HepG2 (cell line): Measurements from ENCODE around the gene PTPRM. TPM values are rescaled to one million over a fixed set of nuclear protein-coding genes. Genes with fewer than 3 reads are reported as not detected.

Experiments used
- ATAC-seq: fragments of 200-7000 bp; cut with Tn5 transposase; 3 replicates; pipeline ENCODE4 v1.9.1; 2020; ENCODE audit warnings: mild to moderate bottlenecking, moderate library complexity
- BruUV-seq: library from RNA; stranded (reverse); fragments of 400-500 nt; replicated peaks from 2 replicates; lab custom pipeline; 2021; lab: Mats Ljungman, UMichigan
- CTCF ChIA-PET: fragments of 300-600 bp; formaldehyde crosslinking; extraction: SDS; loops from one replicate; lab custom pipeline; 2021; ENCODE audit warnings: low total read pairs, inconsistent platforms, low intra/inter-chr PET ratio; lab: Yijun Ruan, JAX
- POLR2A ChIA-PET: fragments of 350-600 bp; sonication (Branson Sonifier 250); formaldehyde crosslinking; loops from one replicate; lab custom pipeline; 2020; ENCODE audit warnings: antibody characterized with exemption, inconsistent platforms; lab: Yijun Ruan, JAX
- DNase-seq: peaks from one replicate; pipeline ENCODE4 v3.0.0-alpha.2; 2015; ENCODE audit warnings: low spot score
- FAIRE-seq: peaks from 3 replicates; lab custom pipeline; 2011; peaks lifted over from hg19 to GRCh38; lab: Jason Lieb, UNC
- H2AFZ ChIP-seq: one replicate; pipeline ENCODE4 v1.6.1; 2011; ENCODE audit warnings: low read length, inconsistent platforms
- H3K27ac ChIP-seq: fragments of 300-600 bp; 3 replicates; pipeline ENCODE4 v1.8.0; 2011; ENCODE audit warnings: mixed run types, mild to moderate bottlenecking, mixed read lengths, low read length, inconsistent platforms; ENCODE audit not compliant: insufficient read depth; ENCODE audit errors: extremely low read length
- H3K27me3 ChIP-seq, 2 experiments: fragments of 200-600 bp in 1 of 2; 2 replicates in 1 of 2; 3 replicates in 1 of 2; pipeline versions ENCODE4 v1.6.0 to v1.8.0; 2011; ENCODE audit warnings: low read length in 2 of 2, mild to moderate bottlenecking in 2 of 2, moderate library complexity in 2 of 2, inconsistent platforms in 1 of 2; ENCODE audit not compliant: insufficient read depth in 2 of 2, control insufficient read depth in 1 of 2
- H3K36me3 ChIP-seq, 2 experiments: fragments of 200-600 bp in 1 of 2; replicated peaks in 1 of 2; 2 replicates in 1 of 2; 3 replicates in 1 of 2; pipeline versions ENCODE4 v1.5.1 to v1.8.0; 2011; ENCODE audit warnings: low read length in 2 of 2, inconsistent platforms in 1 of 2; ENCODE audit not compliant: insufficient read depth in 2 of 2, control insufficient read depth in 1 of 2
- H3K4me1 ChIP-seq: 2 replicates; pipeline ENCODE4 v1.5.1; 2012; ENCODE audit warnings: low read length, inconsistent platforms; ENCODE audit not compliant: insufficient read depth
- H3K4me2 ChIP-seq: 2 replicates; pipeline ENCODE4 v1.6.0; 2011; ENCODE audit warnings: low read depth, low read length, inconsistent platforms
- H3K4me3 ChIP-seq, 3 experiments: fragments of 200-600 bp in 1 of 3; sonication (generic), shearing (Covaris generic) in 1 of 3; replicated peaks in 1 of 3; 2 replicates each; pipeline ENCODE4 v1.5.1; 2011 to 2016; ENCODE audit warnings: low read length in 3 of 3, inconsistent platforms in 2 of 3, low read depth in 2 of 3, mild to moderate bottlenecking in 2 of 3, control low read depth in 1 of 3, mixed read lengths in 1 of 3; ENCODE audit not compliant: insufficient read depth in 1 of 3
- H3K79me2 ChIP-seq: one replicate; pipeline ENCODE4 v1.6.1; 2011; ENCODE audit warnings: low read length, inconsistent platforms; ENCODE audit not compliant: insufficient read depth
- H3K9ac ChIP-seq: 2 replicates; pipeline ENCODE4 v1.6.0; 2011; ENCODE audit warnings: mild to moderate bottlenecking, low read depth, low read length, inconsistent platforms; ENCODE audit not compliant: insufficient read depth
- H3K9me3 ChIP-seq: 2 replicates; pipeline ENCODE4 v1.5.1; 2012; ENCODE audit warnings: mild to moderate bottlenecking, low read length
- H4K20me1 ChIP-seq: 2 replicates; pipeline ENCODE4 v1.6.0; 2011; ENCODE audit warnings: inconsistent platforms, mild to moderate bottlenecking, low read length, moderate library complexity; ENCODE audit not compliant: insufficient read depth
- ADNP ChIP-seq: sonication (generic); formaldehyde crosslinking; IDR thresholded peaks from 2 replicates; pipeline ENCODE4 v1.4.0; 2020; ENCODE audit warnings: missing genetic modification reagents
- AKAP8 ChIP-seq: sonication (generic); formaldehyde crosslinking; IDR thresholded peaks from 2 replicates; pipeline ENCODE4 v1.5.1; 2020; ENCODE audit warnings: mild to moderate bottlenecking, missing genetic modification reagents
- ARNT2 ChIP-seq: sonication (generic); formaldehyde crosslinking; IDR thresholded peaks from 2 replicates; pipeline ENCODE4 v1.8.0; 2022; ENCODE audit warnings: mild to moderate bottlenecking, low read depth, missing genetic modification reagents, moderate library complexity
- FOXA3 ChIP-seq: IDR thresholded peaks from 2 replicates; pipeline ENCODE4 v1.6.1; 2016; ENCODE audit warnings: missing genetic modification reagents, missing compliant biosample characterization
- GFI1 ChIP-seq: sonication (generic); formaldehyde crosslinking; IDR thresholded peaks from 2 replicates; pipeline ENCODE4 v1.5.0; 2020; ENCODE audit warnings: missing genetic modification reagents, mild to moderate bottlenecking, borderline replicate concordance
- HOXA5 ChIP-seq: sonication (generic); formaldehyde crosslinking; IDR thresholded peaks from 2 replicates; pipeline ENCODE4 v1.4.0; 2020; ENCODE audit warnings: missing genetic modification reagents
- KDM4B ChIP-seq: sonication (generic); formaldehyde crosslinking; IDR thresholded peaks from 2 replicates; pipeline ENCODE4 v1.4.0; 2020; ENCODE audit warnings: missing genetic modification reagents
- MTA1 ChIP-seq: sonication (generic); formaldehyde crosslinking; IDR thresholded peaks from 2 replicates; pipeline ENCODE4 v1.4.0; 2020; ENCODE audit warnings: missing genetic modification reagents, mild to moderate bottlenecking, borderline replicate concordance
- NFATC3 ChIP-seq: sonication (generic); formaldehyde crosslinking; IDR thresholded peaks from 2 replicates; pipeline ENCODE4 v1.5.1; 2020; ENCODE audit warnings: mild to moderate bottlenecking, missing genetic modification reagents
- ONECUT2 ChIP-seq: sonication (generic); formaldehyde crosslinking; IDR thresholded peaks from 2 replicates; pipeline ENCODE4 v1.4.0; 2020; ENCODE audit warnings: missing genetic modification reagents
- RNF219 ChIP-seq: sonication (generic); formaldehyde crosslinking; IDR thresholded peaks from 2 replicates; pipeline ENCODE4 v1.5.0; 2020; ENCODE audit warnings: mild to moderate bottlenecking, missing genetic modification reagents
- SIN3A ChIP-seq: IDR thresholded peaks from 2 replicates; pipeline ENCODE4 v1.6.1; 2011; ENCODE audit warnings: low read depth, mild to moderate bottlenecking, control low read depth, low read length, borderline replicate concordance
- STAT5B ChIP-seq: sonication (generic); formaldehyde crosslinking; IDR thresholded peaks from 2 replicates; pipeline ENCODE4 v1.4.0; 2020; ENCODE audit warnings: missing genetic modification reagents
- TAF15 ChIP-seq: fragments of 200-400 bp; formaldehyde crosslinking; IDR thresholded peaks from one replicate; pipeline ENCODE4 v1.6.1; 2018; ENCODE audit warnings: mild to moderate bottlenecking, low read depth, low read length; ENCODE audit not compliant: poor library complexity, severe bottlenecking
- ZNF329 ChIP-seq: sonication (generic); formaldehyde crosslinking; IDR thresholded peaks from 2 replicates; pipeline ENCODE4 v1.9.0; 2021; ENCODE audit warnings: low read depth, mild to moderate bottlenecking, missing genetic modification reagents
- ZNF331 ChIP-seq: sonication (generic); formaldehyde crosslinking; IDR thresholded peaks from 2 replicates; pipeline ENCODE4 v1.4.0; 2020; ENCODE audit warnings: missing genetic modification reagents
- ZNF556 ChIP-seq: sonication (generic); formaldehyde crosslinking; IDR thresholded peaks from 2 replicates; pipeline ENCODE4 v1.4.0; 2020; ENCODE audit warnings: mild to moderate bottlenecking, missing genetic modification reagents, borderline replicate concordance
- WGBS: methylation state at CpG from one replicate; pipeline ENCODE4 v1.1.6; 2017; ENCODE audit warnings: low lambda C conversion rate; 5-methylcytosine and 5-hydroxymethylcytosine counted together
- in situ Hi-C: cut with HindIII; loops from 2 replicates; pipeline ENCODE4 v1.10.0; 2017; ENCODE audit warnings: low pct_unique_long_range_greater_than_20kb; ENCODE audit not compliant: extremely low pct_ligation_motif_present
- intact Hi-C: fragments of 100-400 bp; cut with micrococcal nuclease; formaldehyde crosslinking; loops from one replicate; pipeline ENCODE4 v1.10.0; 2022; ENCODE audit not compliant: unreplicated experiment
- polyA plus RNA-seq, 8 experiments: library from polyadenylated mRNA; depleted of rRNA in 3 of 8; stranded (reverse) in 7 of 8; unstranded in 1 of 8; fragments of >200 nt; fragmentation: Illumina TruSeq in 4 of 8; extraction: Trizol in 4 of 8; gene quantifications; 2 replicates each; pipeline versions ENCODE4 v1.2.1 to v1.2.3, GENCODE V29; 2011 to 2016; ENCODE audit warnings: low read depth in 4 of 8, missing spikeins in 1 of 8, mixed read lengths in 1 of 8; ENCODE audit not compliant: insufficient read depth in 1 of 8
- total RNA-seq, 5 experiments: library from RNA; depleted of rRNA; stranded (reverse); fragments of >200 nt; fragmentation: Illumina TruSeq; extraction: Trizol; gene quantifications; 2 replicates each; pipeline ENCODE4 v1.2.3, GENCODE V29; 2016; ENCODE audit warnings: low read depth in 1 of 5

Gene PTPRM
- total and polyA plus RNA-seq, 2 of the 13 experiments (the other 11 are each of a cell fraction or from before 2014, with no cell fraction given): 12.6 to 108 TPM

DNA sequence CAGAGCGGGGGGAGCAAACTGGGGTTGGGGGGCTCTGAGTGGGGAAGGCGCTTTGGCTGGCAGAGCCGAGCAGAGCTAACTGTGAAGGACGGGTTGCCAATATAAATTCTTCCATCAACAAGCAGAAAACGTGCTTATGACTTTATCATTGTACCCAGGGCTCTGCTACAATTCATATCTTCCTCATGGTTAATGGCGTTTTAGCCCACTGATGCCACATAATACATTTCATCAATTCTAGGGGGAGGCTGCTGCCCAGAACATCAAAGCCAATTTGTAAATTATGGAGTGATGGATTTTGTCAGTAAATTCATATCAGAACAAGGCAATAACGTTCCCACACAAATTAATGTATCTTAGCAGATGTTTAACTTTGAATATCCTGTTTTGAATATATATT lies 866.7 kb downstream of the PTPRM start:
- no peaks in the 10 kb centered on the region for H3K4me1 ChIP-seq
- H3K36me3 ChIP-seq: no peaks in the 10 kb centered on the region
- DNase-seq: no peak
- BruUV-seq: no TSS peak
- TF ChIP-seq TAF15: no peak
- CTCF ChIA-PET: no interaction called here
- WGBS: 8% methylated on average over 3 of the region's 7 CpGs
- no peaks in the 10 kb centered on the region for H3K79me2 ChIP-seq
- FAIRE-seq: no peak
- no peak overlapping the region for H3K27ac ChIP-seq
- no peak for ATAC-seq
- H3K4me2 ChIP-seq: no peak overlapping the region
- H3K9me3 ChIP-seq: no peaks in the 10 kb centered on the region
- POLR2A ChIA-PET: no interaction called here
- H3K4me3 ChIP-seq: no peak overlapping the region
- intact Hi-C loops (no loop called here), in situ Hi-C loops (no loop called here)
- H4K20me1 ChIP-seq: no peaks in the 10 kb centered on the region
- no peak overlapping the region for H2AFZ ChIP-seq
- peaks cover 0 to 41% of the 10 kb centered on the region in 2 experiments; a peak in 2 of 5 replicates for H3K27me3 ChIP-seq
- no peak overlapping the region for H3K9ac ChIP-seq

DNA sequence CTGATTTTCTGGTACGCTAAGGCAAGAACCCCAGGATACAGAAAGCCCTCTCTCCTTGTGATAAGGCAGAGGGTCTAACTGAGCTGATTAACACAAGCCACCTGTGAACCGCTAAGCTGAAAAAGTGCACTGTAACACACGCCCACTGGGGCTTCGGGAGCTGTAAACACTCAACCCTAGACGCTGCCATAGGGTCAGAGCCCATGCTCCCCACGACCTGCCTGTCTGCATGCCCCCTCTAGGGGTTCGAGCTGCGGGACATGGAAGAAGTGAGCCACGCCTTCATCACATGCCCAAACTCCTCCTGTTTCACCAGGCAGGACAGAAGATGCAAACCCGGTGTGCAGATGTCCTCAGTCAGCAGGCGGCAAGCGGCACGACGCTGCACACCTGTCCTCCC lies 868.3 kb downstream of the PTPRM start:
- no peaks in the 10 kb centered on the region for H3K4me1 ChIP-seq
- 49% methylated on average over 9 of the region's 14 CpGs for WGBS
- in situ Hi-C loops (no loop called here), intact Hi-C loops (no loop called here)
- H4K20me1 ChIP-seq: no peaks in the 10 kb centered on the region
- no peak overlapping the region for H2AFZ ChIP-seq
- H3K79me2 ChIP-seq: no peaks in the 10 kb centered on the region
- H3K4me2 ChIP-seq: no peak overlapping the region
- no peak overlapping the region for H3K9ac ChIP-seq
- no peak for TF ChIP-seq KDM4B (CRISPR knock-in tag)
- TF ChIP-seq NFATC3 (CRISPR knock-in tag): no peak
- TF ChIP-seq ARNT2 (CRISPR knock-in tag): no peak
- TF ChIP-seq ZNF331: no peak
- no peak for TF ChIP-seq RNF219
- TF ChIP-seq MTA1 (CRISPR knock-in tag): no peak
- TF ChIP-seq STAT5B (CRISPR knock-in tag): no peak
- TF ChIP-seq ZNF556 (CRISPR knock-in tag): no peak
- TF ChIP-seq FOXA3: no peak
- TF ChIP-seq SIN3A: no peak
- no peak for TF ChIP-seq ONECUT2
- TF ChIP-seq HOXA5: no peak
- no peak for TF ChIP-seq AKAP8
- no peak for TF ChIP-seq ADNP
- TF ChIP-seq ZNF329 (CRISPR knock-in tag): no peak
- TF ChIP-seq GFI1 (CRISPR knock-in tag): no peak
- CTCF ChIA-PET: no interaction called here
- no peak overlapping the region for H3K4me3 ChIP-seq
- no peak for ATAC-seq
- FAIRE-seq: no peak
- H3K27ac ChIP-seq: no peak overlapping the region
- H3K9me3 ChIP-seq: no peaks in the 10 kb centered on the region; the same call in 1 of the 2 replicates
- BruUV-seq: no TSS peak
- no peaks in the 10 kb centered on the region for H3K36me3 ChIP-seq
- peaks cover 0 to 38% of the 10 kb centered on the region in 2 experiments; a peak in 3 of 5 replicates for H3K27me3 ChIP-seq
- POLR2A ChIA-PET: no interaction called here
- no peak for DNase-seq
